ENCODE results near the gene PXN. TPM values are rescaled to one million over a fixed set of nuclear protein-coding genes. Genes with fewer than 3 reads are reported as not detected.

The PXN gene
- total RNA-seq, 1 donor from 2014 or later, result 105 TPM

- TF ChIP-seq CTCF (IDR thresholded peaks at IDR 0.05), result no peak
- Histone ChIP-seq H3K27ac (no peak overlapping the region), H3K9me3 (no peaks in the 10 kb centered on the region), H3K27me3 (no peaks in the 10 kb centered on the region), H3K36me3 (peaks cover 99% of the 10 kb centered on the region), H3K4me3 (no peak overlapping the region), H3K4me1 (no peaks in the 10 kb centered on the region)
- ATAC-seq (no peak), DNase-seq (no peak)
- intact Hi-C loops (cut with DNase I), result no loop called here
These were observed 93.5 kb downstream of the PXN start for GRCh38 chr12:120172053-120172452.

GRCh38 chr12:120170631-120171030 lies 94.9 kb downstream of the PXN start:
- ATAC-seq (no peak), DNase-seq (no peak)
- H3K4me1 ChIP-seq, result no peaks in the 10 kb centered on the region
- H3K9me3 ChIP-seq, result no peaks in the 10 kb centered on the region
- no peak overlapping the region for H3K4me3 ChIP-seq
- H3K27me3 ChIP-seq, result no peaks in the 10 kb centered on the region
- peaks cover 99% of the 10 kb centered on the region for H3K36me3 ChIP-seq
- TF ChIP-seq CTCF (IDR thresholded peaks at IDR 0.05), result no peak
- intact Hi-C loops (cut with DNase I), result no loop called here
- H3K27ac ChIP-seq, result no peak overlapping the region

- no peak overlapping the region for H3K27ac ChIP-seq
- peaks cover 99% of the 10 kb centered on the region for H3K36me3 ChIP-seq
- H3K4me3 ChIP-seq, result no peak overlapping the region
- TF ChIP-seq CTCF (IDR thresholded peaks at IDR 0.05), result no peak
- ATAC-seq (no peak), DNase-seq (no peak)
- H3K9me3 ChIP-seq, result no peaks in the 10 kb centered on the region
- intact Hi-C loops (cut with DNase I), result no loop called here
- H3K27me3 ChIP-seq, result no peaks in the 10 kb centered on the region
- H3K4me1 ChIP-seq, result no peaks in the 10 kb centered on the region
These were observed 95.6 kb downstream of the PXN start for GRCh38 chr12:120169946-120170345.

GRCh38 chr12:120168337-120168736 lies 97.2 kb downstream of the PXN start:
- ATAC-seq (no peak), DNase-seq (no peak)
- Histone ChIP-seq H3K27ac (no peak overlapping the region), H3K27me3 (no peaks in the 10 kb centered on the region), H3K4me1 (no peaks in the 10 kb centered on the region), H3K9me3 (no peaks in the 10 kb centered on the region), H3K4me3 (no peak overlapping the region), H3K36me3 (peaks cover 97% of the 10 kb centered on the region)
- TF ChIP-seq CTCF (IDR thresholded peaks at IDR 0.05), result no peak
- intact Hi-C loops (cut with DNase I), result no loop called here

GRCh38 chr12:120167529-120168095 lies 97.9 kb downstream of the PXN start:
- TF ChIP-seq CTCF (IDR thresholded peaks at IDR 0.05), result no peak
- no peaks in the 10 kb centered on the region for H3K27me3 ChIP-seq
- no peaks in the 10 kb centered on the region for H3K4me1 ChIP-seq
- intact Hi-C loops (cut with DNase I), result no loop called here
- DNase-seq (no peak), ATAC-seq (no peak)
- no peaks in the 10 kb centered on the region for H3K9me3 ChIP-seq
- H3K27ac ChIP-seq, result no peak overlapping the region
- H3K36me3 ChIP-seq, result peaks cover 97% of the 10 kb centered on the region
- no peak overlapping the region for H3K4me3 ChIP-seq

GRCh38 chr12:120164293-120164692 lies 101.2 kb downstream of the PXN start:
- Histone ChIP-seq H3K4me1 (no peaks in the 10 kb centered on the region), H3K9me3 (no peaks in the 10 kb centered on the region), H3K4me3 (no peak overlapping the region), H3K36me3 (peaks cover 97% of the 10 kb centered on the region), H3K27ac (no peak overlapping the region), H3K27me3 (no peaks in the 10 kb centered on the region)
- no peak for ATAC-seq
- no peak for DNase-seq
- TF ChIP-seq CTCF (IDR thresholded peaks at IDR 0.05), result no peak
- intact Hi-C loops (cut with DNase I), result no loop called here
